ENCODE measurements around the gene CORIN.

GRCh38 chr4:47814618-47815295, 23.1 kb downstream of the CORIN start:
- TF ChIP-seq PCBP1 (IDR thresholded peaks at IDR 0.05; ENCODE audit: borderline replicate concordance, low read depth, low read length) (no peak), ATF7 (IDR thresholded peaks at IDR 0.05) (no peak), ATF7 (CRISPR knock-in tag; IDR thresholded peaks at IDR 0.05) (no peak), POLR2AphosphoS5 (IDR thresholded peaks at IDR 0.05; ENCODE audit: low read depth, low read length) (no peak), CTCF (CRISPR knock-in tag; IDR thresholded peaks at IDR 0.05) (no peak), MXI1 (IDR thresholded peaks at IDR 0.05; ENCODE audit: borderline replicate concordance, low read depth, low read length) (no peak), FOSL1 (CRISPR knock-in tag; IDR thresholded peaks at IDR 0.05; ENCODE audit: borderline replicate concordance) (no peak), HMGXB4 (CRISPR knock-in tag; IDR thresholded peaks at IDR 0.05; ENCODE audit: borderline replicate concordance in 1 of 2, low read depth in 1 of 2) (no peak)

Measured in HepG2 (cell line).